ENCODE data around the gene RIN3. TPM values are rescaled to one million over a fixed set of nuclear protein-coding genes. Genes with fewer than 3 reads are reported as not detected.

Gene RIN3
- total and polyA plus RNA-seq, 2 donors (not counting 3 experiments of a cell fraction or from before 2014, with no cell fraction given): 5.1 to 20.8 TPM

DNA sequence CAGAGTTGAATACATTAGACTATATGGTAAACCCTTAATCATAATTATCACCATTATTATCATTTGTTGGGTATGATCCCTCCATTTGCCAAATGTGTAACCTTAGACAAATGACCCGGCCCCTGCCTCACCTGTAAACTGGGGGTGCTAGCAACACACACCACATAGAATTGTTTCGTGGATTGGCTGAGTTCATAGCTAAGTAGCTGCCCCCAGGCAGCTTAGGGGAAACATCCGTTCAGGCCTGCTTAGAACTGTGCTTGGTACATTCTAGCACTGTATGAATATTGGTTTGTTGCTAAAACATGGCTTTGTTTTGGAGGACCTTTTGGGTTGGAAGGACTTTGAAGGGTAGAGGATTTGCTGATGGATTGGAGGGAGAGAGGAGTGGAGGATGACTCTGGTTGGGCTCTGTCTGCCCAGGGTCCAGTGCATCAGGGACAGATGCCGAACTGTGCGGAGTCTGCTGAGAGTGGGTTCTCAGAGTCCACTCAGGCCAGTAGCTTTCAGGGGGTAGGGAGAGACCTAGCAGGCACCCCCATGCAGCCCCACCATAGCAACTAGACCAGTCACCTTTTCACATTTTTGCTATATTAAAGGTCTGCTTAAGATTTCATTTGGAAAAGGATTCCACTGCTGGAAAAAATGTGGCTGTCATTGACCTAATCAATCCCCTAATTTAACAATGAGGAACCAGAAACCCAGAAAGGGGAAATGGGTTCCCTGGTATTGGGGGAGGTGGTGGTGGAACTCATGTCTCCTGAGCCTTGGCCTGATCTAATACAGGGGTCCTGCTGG lies 2.2 kb downstream of the RIN3 start:
- no peak overlapping the region for H3K4me2 ChIP-seq (ENCODE audit: insufficient read depth, low read length)
- no peak overlapping the region for H3K27ac ChIP-seq (ENCODE audit: insufficient read depth, low read depth, low read length)
- DNase-seq (ENCODE audit: low read depth, low spot score): no peak
- intact Hi-C loops (cut with micrococcal nuclease) (no loop called here), dilution Hi-C loops (cut with MboI; ENCODE audit: extremely low pct_ligation_motif_present, low sequenced_read_pairs) (no loop called here)
- BruUV-seq (replicated peaks): no TSS peak
- H3K9ac ChIP-seq (replicated peaks; ENCODE audit: extremely low read depth, insufficient read depth, low read length): no peak overlapping the region
- H3K9me1 ChIP-seq (replicated peaks; ENCODE audit: control insufficient read depth, extremely low read depth, insufficient read depth, low read length): no peaks in the 10 kb centered on the region
- no peaks in the 10 kb centered on the region for H4K20me1 ChIP-seq (replicated peaks; ENCODE audit: control insufficient read depth, extremely low read depth, insufficient read depth, low read length)
- peaks cover 4% of the 10 kb centered on the region for H3K79me2 ChIP-seq (ENCODE audit: control insufficient read depth, insufficient read depth, low read length)
- H3K4me3 ChIP-seq (replicated peaks in 1 of 3; ENCODE audit: insufficient read depth in 1 of 3, low read depth in 1 of 3, low read length in 3 of 3): no peak overlapping the region
- ChIA-PET CTCF (interaction anchor here (0.8 kb wide), 1 partner anchor 25 kb away, joined by 3 read pairs; no protein-coding TSS in a partner anchor), POLR2A (no interaction called here)
- no peak overlapping the region for H2AFZ ChIP-seq (ENCODE audit: low read depth, low read length)
- FAIRE-seq: no peak
- H3K4me1 ChIP-seq (ENCODE audit: control insufficient read depth, extremely low read depth, insufficient read depth, low read length): peaks cover 21% of the 10 kb centered on the region
- no peaks in the 10 kb centered on the region for H3K36me3 ChIP-seq (ENCODE audit: control insufficient read depth in 2 of 2, extremely low read depth in 1 of 2, insufficient read depth in 2 of 2, low read length in 2 of 2)
- TF ChIP-seq JUN (IDR thresholded peaks at IDR 0.05; ENCODE audit: borderline replicate concordance, insufficient read depth, insufficient read length, low read depth) (no peak), FOS (IDR thresholded peaks at IDR 0.05; ENCODE audit: borderline replicate concordance, insufficient read depth, low read length) (no peak), POLR2A (IDR thresholded peaks at IDR 0.05; ENCODE audit: low read depth, low read length) (no peak), MYC (IDR thresholded peaks at IDR 0.05; ENCODE audit: low read depth, low read length) (no peak), POLR2AphosphoS5 (IDR thresholded peaks at IDR 0.05; ENCODE audit: insufficient read depth, low read depth, low read length) (no peak), EZH2 (IDR thresholded peaks at IDR 0.05; ENCODE audit: borderline replicate concordance, low read depth, low read length, severe bottlenecking) (no peak), GATA2 (IDR thresholded peaks at IDR 0.05; ENCODE audit: insufficient read depth, insufficient read length, low read depth, low read length) (no peak)
- TF ChIP-seq, protein P1, sequence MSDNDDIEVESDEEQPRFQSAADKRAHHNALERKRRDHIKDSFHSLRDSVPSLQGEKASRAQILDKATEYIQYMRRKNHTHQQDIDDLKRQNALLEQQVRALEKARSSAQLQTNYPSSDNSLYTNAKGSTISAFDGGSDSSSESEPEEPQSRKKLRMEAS (IDR thresholded peaks at IDR 0.05; ENCODE audit: insufficient read depth, insufficient read length): no peak
- TF ChIP-seq, protein P2, sequence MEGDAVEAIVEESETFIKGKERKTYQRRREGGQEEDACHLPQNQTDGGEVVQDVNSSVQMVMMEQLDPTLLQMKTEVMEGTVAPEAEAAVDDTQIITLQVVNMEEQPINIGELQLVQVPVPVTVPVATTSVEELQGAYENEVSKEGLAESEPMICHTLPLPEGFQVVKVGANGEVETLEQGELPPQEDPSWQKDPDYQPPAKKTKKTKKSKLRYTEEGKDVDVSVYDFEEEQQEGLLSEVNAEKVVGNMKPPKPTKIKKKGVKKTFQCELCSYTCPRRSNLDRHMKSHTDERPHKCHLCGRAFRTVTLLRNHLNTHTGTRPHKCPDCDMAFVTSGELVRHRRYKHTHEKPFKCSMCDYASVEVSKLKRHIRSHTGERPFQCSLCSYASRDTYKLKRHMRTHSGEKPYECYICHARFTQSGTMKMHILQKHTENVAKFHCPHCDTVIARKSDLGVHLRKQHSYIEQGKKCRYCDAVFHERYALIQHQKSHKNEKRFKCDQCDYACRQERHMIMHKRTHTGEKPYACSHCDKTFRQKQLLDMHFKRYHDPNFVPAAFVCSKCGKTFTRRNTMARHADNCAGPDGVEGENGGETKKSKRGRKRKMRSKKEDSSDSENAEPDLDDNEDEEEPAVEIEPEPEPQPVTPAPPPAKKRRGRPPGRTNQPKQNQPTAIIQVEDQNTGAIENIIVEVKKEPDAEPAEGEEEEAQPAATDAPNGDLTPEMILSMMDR (IDR thresholded peaks at IDR 0.05; ENCODE audit: extremely low read depth in 1 of 2, insufficient read depth in 1 of 2, low read depth in 1 of 2, low read length in 2 of 2): no peak
- no peaks in the 10 kb centered on the region for H3K9me3 ChIP-seq (replicated peaks; ENCODE audit: control insufficient read depth, insufficient read depth, low read length)
- no peaks in the 10 kb centered on the region for H3K27me3 ChIP-seq (ENCODE audit: control insufficient read depth in 2 of 2, insufficient read depth in 2 of 2, low read length in 2 of 2)
